Measurements from ENCODE around the gene METTL2B.

The METTL2B gene

DNA sequence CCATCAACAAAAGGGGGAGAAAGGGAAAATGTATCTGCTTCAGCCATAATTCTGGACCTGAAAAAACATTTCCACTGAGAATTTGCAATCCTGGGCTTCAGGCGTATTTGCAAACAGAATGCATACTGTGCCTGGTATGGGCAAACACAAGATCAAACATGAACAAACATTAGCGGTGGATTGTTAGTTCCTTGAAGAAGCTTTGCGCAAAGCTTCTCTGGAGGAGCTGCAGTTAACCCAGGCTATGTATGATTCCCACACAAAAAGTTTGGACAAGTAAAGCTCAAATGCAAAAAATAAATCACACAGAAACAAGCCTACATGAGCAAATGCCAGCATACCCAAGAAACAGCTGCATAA is 41.2 kb upstream of the METTL2B start:
- TF ChIP-seq, protein P1, sequence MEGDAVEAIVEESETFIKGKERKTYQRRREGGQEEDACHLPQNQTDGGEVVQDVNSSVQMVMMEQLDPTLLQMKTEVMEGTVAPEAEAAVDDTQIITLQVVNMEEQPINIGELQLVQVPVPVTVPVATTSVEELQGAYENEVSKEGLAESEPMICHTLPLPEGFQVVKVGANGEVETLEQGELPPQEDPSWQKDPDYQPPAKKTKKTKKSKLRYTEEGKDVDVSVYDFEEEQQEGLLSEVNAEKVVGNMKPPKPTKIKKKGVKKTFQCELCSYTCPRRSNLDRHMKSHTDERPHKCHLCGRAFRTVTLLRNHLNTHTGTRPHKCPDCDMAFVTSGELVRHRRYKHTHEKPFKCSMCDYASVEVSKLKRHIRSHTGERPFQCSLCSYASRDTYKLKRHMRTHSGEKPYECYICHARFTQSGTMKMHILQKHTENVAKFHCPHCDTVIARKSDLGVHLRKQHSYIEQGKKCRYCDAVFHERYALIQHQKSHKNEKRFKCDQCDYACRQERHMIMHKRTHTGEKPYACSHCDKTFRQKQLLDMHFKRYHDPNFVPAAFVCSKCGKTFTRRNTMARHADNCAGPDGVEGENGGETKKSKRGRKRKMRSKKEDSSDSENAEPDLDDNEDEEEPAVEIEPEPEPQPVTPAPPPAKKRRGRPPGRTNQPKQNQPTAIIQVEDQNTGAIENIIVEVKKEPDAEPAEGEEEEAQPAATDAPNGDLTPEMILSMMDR (IDR thresholded peaks at IDR 0.05; ENCODE audit: low read depth, low read length, missing control alignments) = no peak
- no peak overlapping the region for H3K4me3 ChIP-seq (ENCODE audit: low read depth, low read length)
- DNase-seq (ENCODE audit: low read depth) = no peak

DNA sequence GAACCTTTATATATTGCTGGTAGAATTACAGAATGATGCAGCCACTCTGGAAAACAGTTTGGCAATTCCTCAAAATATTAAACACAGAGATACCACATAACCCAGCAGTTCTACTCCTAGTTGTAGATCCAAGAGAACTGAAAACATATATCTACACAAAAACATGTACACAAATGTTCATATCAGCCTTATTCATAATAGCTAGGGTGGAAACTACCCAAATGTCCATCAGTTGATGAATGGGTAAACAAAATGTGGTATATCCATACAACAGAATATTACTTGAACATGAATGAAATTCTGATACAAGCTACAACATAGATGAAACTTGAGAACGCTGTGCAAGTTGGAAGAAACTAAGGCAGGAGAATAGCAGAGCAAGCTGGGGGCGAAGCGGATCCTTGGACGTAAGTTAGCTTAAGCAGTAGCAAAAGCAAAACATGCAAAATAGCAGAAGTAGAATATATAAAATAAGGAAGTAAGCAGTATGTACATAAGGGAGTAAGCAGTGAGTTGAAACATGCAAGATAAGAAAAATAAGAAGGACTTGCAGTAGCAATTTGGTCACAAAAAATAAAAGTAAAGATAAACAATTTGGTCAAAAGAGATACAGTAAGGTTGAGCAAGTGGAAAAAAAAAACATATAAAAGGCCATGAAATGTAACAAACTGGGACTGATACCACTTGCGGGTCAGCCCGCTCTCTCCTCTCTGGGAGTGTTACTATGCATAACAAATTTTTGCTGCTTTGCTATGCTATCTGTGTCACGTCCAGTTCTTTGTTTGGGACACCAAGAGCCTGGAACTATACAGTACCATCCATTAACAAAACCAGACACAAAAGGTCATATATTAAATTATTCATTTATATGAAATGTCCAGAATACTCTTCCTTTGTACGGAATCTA is 38.9 kb upstream of the METTL2B start:
- H3K4me3 ChIP-seq (ENCODE audit: low read depth, low read length) = no peak overlapping the region
- DNase-seq (ENCODE audit: low read depth) = no peak
- TF ChIP-seq, protein P1 (IDR thresholded peaks at IDR 0.05; ENCODE audit: low read depth, low read length, missing control alignments) = no peak

DNA sequence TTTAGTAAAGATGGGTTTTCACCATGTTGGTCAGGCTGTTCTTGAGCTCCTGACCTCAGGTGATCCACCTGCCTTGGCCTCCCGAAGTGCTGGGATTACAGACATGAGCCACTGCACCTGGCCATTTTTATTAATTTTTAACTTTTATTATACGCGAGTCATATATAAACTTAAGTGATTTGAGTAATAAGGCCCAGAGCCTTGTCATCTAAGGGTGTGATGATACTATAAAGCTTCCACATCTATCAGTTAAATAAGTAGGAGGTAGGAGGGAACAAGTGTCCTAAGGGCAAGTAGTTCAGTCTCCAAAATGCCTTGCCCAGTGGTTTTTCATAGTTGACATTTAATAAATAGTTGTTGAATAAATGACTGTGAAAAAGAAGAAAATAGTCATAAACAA is 34.2 kb upstream of the METTL2B start:
- H3K4me3 ChIP-seq (ENCODE audit: low read depth, low read length) = no peak overlapping the region
- DNase-seq (ENCODE audit: low read depth) = no peak
- TF ChIP-seq, protein P1 (IDR thresholded peaks at IDR 0.05; ENCODE audit: low read depth, low read length, missing control alignments) = no peak

DNA sequence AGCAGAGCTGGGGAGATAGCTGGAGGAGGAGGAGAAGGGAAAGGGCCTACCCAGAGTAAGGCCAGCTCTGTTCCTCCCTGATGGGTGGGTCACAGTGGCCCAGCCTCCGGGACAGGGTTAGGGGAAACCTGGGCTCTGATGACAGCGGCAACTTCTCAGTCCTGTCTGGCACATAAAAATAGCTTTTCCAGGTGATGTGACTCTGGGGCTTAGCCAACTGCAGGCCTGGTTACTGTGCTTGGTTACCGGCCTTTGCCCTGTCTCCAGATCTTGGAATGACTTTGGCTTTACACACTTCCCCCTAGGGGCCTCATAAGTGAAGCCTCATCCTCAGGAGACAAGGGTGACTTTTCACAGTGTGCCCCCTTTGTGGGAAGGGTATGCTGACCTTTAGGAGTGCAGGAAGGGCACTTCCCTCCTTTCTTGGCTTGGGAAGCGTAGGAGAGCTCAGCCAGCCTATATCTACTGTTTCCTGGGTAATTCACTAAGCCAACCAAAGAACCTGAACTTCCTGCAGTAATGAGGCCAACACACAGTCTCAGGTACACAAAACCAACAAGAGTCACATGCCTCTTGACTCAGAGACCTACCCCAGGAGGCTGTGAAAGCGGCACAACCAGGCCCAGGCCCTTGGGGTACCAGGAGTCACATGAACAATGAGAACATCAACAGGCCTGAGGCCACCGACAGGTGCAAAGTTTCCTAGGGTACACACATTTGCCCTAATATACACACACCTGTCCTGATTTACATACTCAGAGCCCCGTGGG is 32.5 kb upstream of the METTL2B start:
- H3K4me3 ChIP-seq (ENCODE audit: low read depth, low read length) = no peak overlapping the region
- no peak for DNase-seq (ENCODE audit: low read depth)
- TF ChIP-seq, protein P1 (IDR thresholded peaks at IDR 0.05; ENCODE audit: low read depth, low read length, missing control alignments) = no peak

DNA sequence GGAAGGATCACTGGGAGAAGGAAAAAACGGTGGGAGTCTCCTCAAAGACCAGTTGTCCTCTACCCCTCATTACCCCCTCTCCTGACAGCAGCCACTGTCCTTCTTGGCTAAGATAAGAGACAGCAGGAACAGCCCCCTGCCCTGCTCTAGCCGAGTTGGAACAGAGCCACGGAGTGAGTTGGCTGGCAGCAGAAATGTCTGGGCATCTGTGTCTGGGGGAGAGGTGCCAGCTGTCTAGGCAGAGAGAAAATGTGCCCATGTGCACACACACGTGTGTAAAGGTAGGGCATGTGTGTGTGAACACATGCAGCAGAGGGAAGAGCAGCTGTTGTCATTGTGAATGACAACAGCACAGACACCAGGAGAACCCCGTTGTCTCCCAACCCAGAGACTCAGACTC is 30.2 kb upstream of the METTL2B start:
- no peak overlapping the region for H3K4me3 ChIP-seq (ENCODE audit: low read depth, low read length)
- DNase-seq (ENCODE audit: low read depth) = no peak
- TF ChIP-seq, protein P1 (IDR thresholded peaks at IDR 0.05; ENCODE audit: low read depth, low read length, missing control alignments) = no peak

DNA sequence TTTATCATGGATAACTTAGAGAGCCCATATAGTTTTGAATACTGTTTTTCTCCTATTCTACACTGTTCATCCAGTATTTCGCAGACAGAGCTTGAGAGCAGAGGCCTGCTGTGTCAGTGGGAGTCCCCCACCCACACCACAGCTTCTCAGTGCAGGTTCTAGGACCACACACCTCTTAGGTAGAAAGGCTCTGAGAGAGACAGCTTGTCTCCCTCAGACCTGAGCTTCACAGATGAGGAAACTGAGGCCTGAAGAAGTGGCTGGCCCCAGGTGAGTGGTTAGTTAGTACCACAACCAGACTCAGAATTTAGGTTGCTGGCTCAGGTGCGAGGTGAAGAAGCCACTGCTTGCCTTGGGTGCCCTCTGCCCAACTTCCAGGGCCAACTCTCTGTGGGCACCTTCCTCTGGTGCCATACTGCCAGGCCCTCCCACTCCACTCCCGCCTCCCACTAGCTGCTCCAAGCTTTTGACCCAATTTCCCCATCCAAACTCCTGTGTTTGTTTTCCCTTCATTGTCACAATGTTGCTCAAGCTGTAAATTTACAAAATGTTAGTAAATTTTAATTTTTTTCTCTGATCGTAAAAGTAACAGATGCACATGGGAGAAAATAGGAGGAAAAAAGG is 28.5 kb upstream of the METTL2B start:
- no peak for DNase-seq (ENCODE audit: low read depth)
- TF ChIP-seq, protein P1 (IDR thresholded peaks at IDR 0.05; ENCODE audit: low read depth, low read length, missing control alignments) = no peak
- H3K4me3 ChIP-seq (ENCODE audit: low read depth, low read length) = no peak overlapping the region
